ENCODE measurements around the gene MTA1. TPM values are rescaled to one million over a fixed set of nuclear protein-coding genes. Genes with fewer than 3 reads are reported as not detected.

The MTA1 gene
- total RNA-seq, 6 donors from 2014 or later, result 64.8 to 315 (median 94.9) TPM

GRCh38 chr14:105481886-105482457 lies 62.3 kb downstream of the MTA1 start:
- TF ChIP-seq EP300 (IDR thresholded peaks at IDR 0.05) (peak in 1 of 4 donors; percentile 69), POLR2A (IDR thresholded peaks at IDR 0.05) (peak in 3 of 4 donors; percentile 27 to 45 (median 35)), POLR2AphosphoS5 (IDR thresholded peaks at IDR 0.05) (peak; percentile 58 to 92)
- TF ChIP-seq, protein P1, sequence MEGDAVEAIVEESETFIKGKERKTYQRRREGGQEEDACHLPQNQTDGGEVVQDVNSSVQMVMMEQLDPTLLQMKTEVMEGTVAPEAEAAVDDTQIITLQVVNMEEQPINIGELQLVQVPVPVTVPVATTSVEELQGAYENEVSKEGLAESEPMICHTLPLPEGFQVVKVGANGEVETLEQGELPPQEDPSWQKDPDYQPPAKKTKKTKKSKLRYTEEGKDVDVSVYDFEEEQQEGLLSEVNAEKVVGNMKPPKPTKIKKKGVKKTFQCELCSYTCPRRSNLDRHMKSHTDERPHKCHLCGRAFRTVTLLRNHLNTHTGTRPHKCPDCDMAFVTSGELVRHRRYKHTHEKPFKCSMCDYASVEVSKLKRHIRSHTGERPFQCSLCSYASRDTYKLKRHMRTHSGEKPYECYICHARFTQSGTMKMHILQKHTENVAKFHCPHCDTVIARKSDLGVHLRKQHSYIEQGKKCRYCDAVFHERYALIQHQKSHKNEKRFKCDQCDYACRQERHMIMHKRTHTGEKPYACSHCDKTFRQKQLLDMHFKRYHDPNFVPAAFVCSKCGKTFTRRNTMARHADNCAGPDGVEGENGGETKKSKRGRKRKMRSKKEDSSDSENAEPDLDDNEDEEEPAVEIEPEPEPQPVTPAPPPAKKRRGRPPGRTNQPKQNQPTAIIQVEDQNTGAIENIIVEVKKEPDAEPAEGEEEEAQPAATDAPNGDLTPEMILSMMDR (IDR thresholded peaks at IDR 0.05), result peak in 3 of 6 experiments; percentile 10 to 34 (median 32)
- Histone ChIP-seq H3K27ac (peak overlapping the region; percentile 88 to 98 (median 94)), H3K4me3 (peak overlapping the region in 3 of 4 donors; percentile 24 to 47 (median 42)), H3K9me3 (no peaks in the 10 kb centered on the region), H3K36me3 (peaks cover 0 to 22% (median 6%) of the 10 kb centered on the region in 4 donors), H3K4me1 (peaks cover 69 to 94% (median 81%) of the 10 kb centered on the region in 4 donors), H3K27me3 (peaks cover 0 to 10% (median 4%) of the 10 kb centered on the region in 4 donors)
- ATAC-seq (ENCODE audit: low FRiP score in 2 of 2), result peak; percentile 76 to 83
- peak; percentile 94 for DNase-seq
- WGBS, 2 donors, result 3 to 12% methylated on average over 10 to 18 of the region's 18 CpGs

GRCh38 chr14:105482486-105483110 lies 63.0 kb downstream of the MTA1 start:
- Histone ChIP-seq H3K9me3 (no peaks in the 10 kb centered on the region), H3K4me1 (peaks cover 71 to 96% (median 83%) of the 10 kb centered on the region in 4 donors), H3K27me3 (peaks cover 0 to 10% (median 4%) of the 10 kb centered on the region in 4 donors), H3K36me3 (peaks cover 0 to 22% (median 6%) of the 10 kb centered on the region in 4 donors), H3K27ac (peak overlapping the region; percentile 88 to 98 (median 94)), H3K4me3 (peak overlapping the region in 1 of 4 donors; percentile 47)
- no peak for DNase-seq
- ATAC-seq (ENCODE audit: low FRiP score in 2 of 2), result no peak
- WGBS, 2 donors, result 68 to 81% methylated on average over 4 to 18 of the region's 18 CpGs
- TF ChIP-seq POLR2A (IDR thresholded peaks at IDR 0.05) (no peak), POLR2AphosphoS5 (IDR thresholded peaks at IDR 0.05) (no peak), EP300 (IDR thresholded peaks at IDR 0.05) (no peak)
- TF ChIP-seq, protein P1 (IDR thresholded peaks at IDR 0.05), result no peak

- WGBS, 2 donors, result 67% methylated on average over 8 to 17 of the region's 18 CpGs
- ATAC-seq (ENCODE audit: low FRiP score in 2 of 2) (no peak), DNase-seq (no peak)
- no peaks in the 10 kb centered on the region for H3K9me3 ChIP-seq
- H3K36me3 ChIP-seq, result peaks cover 0 to 17% (median 5%) of the 10 kb centered on the region in 4 donors
- no peak overlapping the region for H3K4me3 ChIP-seq
- peaks cover 0 to 6% (median 2%) of the 10 kb centered on the region in 4 donors for H3K27me3 ChIP-seq
- peaks cover 80 to 97% (median 88%) of the 10 kb centered on the region in 4 donors for H3K4me1 ChIP-seq
- TF ChIP-seq, protein P1 (IDR thresholded peaks at IDR 0.05), result no peak
- TF ChIP-seq POLR2A (IDR thresholded peaks at IDR 0.05), result no peak
- no peak for TF ChIP-seq EP300 (IDR thresholded peaks at IDR 0.05)
- TF ChIP-seq POLR2AphosphoS5 (IDR thresholded peaks at IDR 0.05), result no peak
- H3K27ac ChIP-seq, result peak overlapping the region; percentile 88 to 98 (median 94)
Measured at GRCh38 chr14:105483300-105484068, 63.9 kb downstream of the MTA1 start.

- peaks cover 89 to 100% (median 94%) of the 10 kb centered on the region in 4 donors for H3K4me1 ChIP-seq
- H3K9me3 ChIP-seq, result no peaks in the 10 kb centered on the region
- no peak overlapping the region for H3K4me3 ChIP-seq
- peaks cover 0 to 9% (median 1%) of the 10 kb centered on the region in 4 donors for H3K36me3 ChIP-seq
- H3K27me3 ChIP-seq, result peaks cover 0 to 3% (median 0%) of the 10 kb centered on the region in 4 donors
- peak overlapping the region; percentile 88 to 98 (median 94) for H3K27ac ChIP-seq
- peak in 1 of 2 donors; percentile 0 for ATAC-seq (ENCODE audit: low FRiP score in 2 of 2)
- TF ChIP-seq, protein P1 (IDR thresholded peaks at IDR 0.05), result no peak
- no peak for TF ChIP-seq POLR2A (IDR thresholded peaks at IDR 0.05)
- peak in 1 of 4 donors; percentile 49 for TF ChIP-seq EP300 (IDR thresholded peaks at IDR 0.05)
- TF ChIP-seq POLR2AphosphoS5 (IDR thresholded peaks at IDR 0.05), result peak; percentile 11 to 71
- DNase-seq, result peak in 1 of 2 donors; percentile 84
- WGBS, 2 donors, result 61 to 75% methylated on average over 16 to 20 of the region's 20 CpGs
Measured at GRCh38 chr14:105484069-105484996, 64.7 kb downstream of the MTA1 start.

Data from upper lobe of left lung (tissue), 6 donors.